ENCODE results near the gene SURF4.
"Not testable (repeated sequence)": the region's sequence is repeated elsewhere in the genome, so short reads cannot be mapped to it uniquely, and the experiment has no call there.

The SURF4 gene

GRCh38 chr9:133327834-133328484, 47.9 kb downstream of the SURF4 start:
- Histone ChIP-seq H3K9ac (ENCODE audit: low read length) (no peak overlapping the region), H3K4me2 (ENCODE audit: low read depth, low read length) (no peak overlapping the region), H3F3A (ENCODE audit: insufficient read depth, low read length) (no peaks in the 10 kb centered on the region), H3K9me2 (replicated peaks; ENCODE audit: insufficient read depth, low read length) (no peaks in the 10 kb centered on the region), H3K4me3 (ENCODE audit: low read length) (no peak overlapping the region), H3K27ac (ENCODE audit: low read length) (no peak overlapping the region), H3K9me3 (replicated peaks; ENCODE audit: insufficient read depth, low read length) (no peaks in the 10 kb centered on the region), H3K79me2 (ENCODE audit: low read length) (no peaks in the 10 kb centered on the region), H4K20me1 (ENCODE audit: insufficient read depth, low read length) (no peaks in the 10 kb centered on the region), H2AFZ (ENCODE audit: low read length) (no peak overlapping the region), H3K27me3 (replicated peaks; ENCODE audit: insufficient read depth, low read length) (peaks cover 47% of the 10 kb centered on the region), H3K36me3 (replicated peaks; ENCODE audit: insufficient read depth, low read length) (peaks cover 5% of the 10 kb centered on the region; the same call in 1 of the 2 replicates), H3K4me1 (ENCODE audit: low read length) (no peaks in the 10 kb centered on the region)
- DNase-seq = no peak
- no peak for TF ChIP-seq EZH2phosphoT487 (IDR thresholded peaks at IDR 0.05; ENCODE audit: low read length)
- no peak for TF ChIP-seq CTCF (IDR thresholded peaks at IDR 0.05; ENCODE audit: low read length)
- TF ChIP-seq EZH2 (optimal IDR thresholded peaks at IDR 0.05; ENCODE audit: low read depth, low read length) = no peak

DNA sequence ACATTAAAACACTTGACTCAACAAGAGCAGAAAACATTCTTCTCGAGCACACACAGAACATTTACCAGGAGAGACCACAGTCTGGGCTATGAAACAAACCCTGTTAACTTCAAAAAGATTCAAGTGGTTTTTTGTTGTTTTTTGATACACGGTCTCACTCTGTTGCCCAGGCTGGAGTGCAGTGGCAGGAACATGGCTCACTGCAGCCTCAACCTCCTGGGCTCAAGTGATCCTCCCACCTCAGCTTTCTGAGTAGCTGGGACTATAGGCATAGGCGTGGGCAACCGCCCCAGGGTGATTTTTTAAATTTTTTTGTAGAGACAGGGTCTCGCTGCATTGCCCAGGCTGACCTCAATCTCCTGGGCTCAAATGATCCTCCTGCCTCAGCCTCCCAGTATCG, 48.8 kb downstream of the SURF4 start:
- H3K79me2 ChIP-seq (ENCODE audit: low read length); H3K36me3 ChIP-seq (replicated peaks; ENCODE audit: insufficient read depth, low read length); DNase-seq; H3K9ac ChIP-seq (ENCODE audit: low read length); H3K4me1 ChIP-seq (ENCODE audit: low read length); H3K9me3 ChIP-seq (replicated peaks; ENCODE audit: insufficient read depth, low read length); H3K4me2 ChIP-seq (ENCODE audit: low read depth, low read length); H4K20me1 ChIP-seq (ENCODE audit: insufficient read depth, low read length); H3K4me3 ChIP-seq (ENCODE audit: low read length); H2AFZ ChIP-seq (ENCODE audit: low read length); H3K9me2 ChIP-seq (replicated peaks; ENCODE audit: insufficient read depth, low read length); H3F3A ChIP-seq (ENCODE audit: insufficient read depth, low read length); H3K27ac ChIP-seq (ENCODE audit: low read length): not testable (repeated sequence)
- H3K27me3 ChIP-seq (replicated peaks; ENCODE audit: insufficient read depth, low read length) = peaks cover 55% of the 10 kb centered on the region

DNA sequence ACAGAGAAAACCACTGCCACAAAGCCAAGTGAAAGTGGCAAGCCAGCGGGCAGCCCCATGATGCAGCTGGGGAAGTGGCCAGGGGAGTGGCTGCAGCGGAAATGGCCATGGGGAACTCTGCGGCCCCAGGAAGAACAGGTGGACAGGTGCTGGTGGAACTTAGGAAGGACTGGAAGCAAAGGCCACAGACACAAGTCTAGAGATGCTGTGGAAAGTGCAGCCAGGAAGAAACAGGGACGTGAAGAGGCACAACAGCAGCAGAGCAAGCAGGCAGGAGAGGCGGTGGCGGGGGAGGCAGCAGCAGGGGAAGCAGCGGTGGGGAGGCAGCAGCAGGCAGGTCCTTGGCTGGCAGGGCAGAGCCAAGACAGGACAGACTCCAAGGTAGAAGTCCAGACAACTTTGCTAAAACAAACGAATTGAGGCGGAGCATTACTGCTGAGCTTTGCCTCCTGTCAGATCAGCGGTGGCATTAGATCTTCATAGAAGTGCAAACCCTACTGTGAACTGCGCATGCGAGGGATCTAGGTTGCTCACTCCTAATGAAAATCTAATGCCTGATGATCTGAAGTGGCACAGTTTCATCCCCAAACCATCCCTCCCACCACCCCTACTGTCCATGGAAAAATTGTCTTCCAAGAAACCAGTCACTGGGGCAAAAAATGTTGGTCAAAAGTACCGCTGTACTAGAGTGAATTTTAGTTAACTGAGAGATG, 51.7 kb downstream of the SURF4 start:
- no peak overlapping the region for H3K9ac ChIP-seq (ENCODE audit: low read length)
- H3K79me2 ChIP-seq (ENCODE audit: low read length) = no peaks in the 10 kb centered on the region
- H3K27ac ChIP-seq (ENCODE audit: low read length) = no peak overlapping the region
- H3F3A ChIP-seq (ENCODE audit: insufficient read depth, low read length) = no peaks in the 10 kb centered on the region
- peaks cover 83% of the 10 kb centered on the region for H3K27me3 ChIP-seq (replicated peaks; ENCODE audit: insufficient read depth, low read length)
- no peak overlapping the region for H3K4me2 ChIP-seq (ENCODE audit: low read depth, low read length)
- H4K20me1 ChIP-seq (ENCODE audit: insufficient read depth, low read length) = no peaks in the 10 kb centered on the region
- no peak for TF ChIP-seq EZH2 (optimal IDR thresholded peaks at IDR 0.05; ENCODE audit: low read depth, low read length)
- no peak for TF ChIP-seq EZH2phosphoT487 (IDR thresholded peaks at IDR 0.05; ENCODE audit: low read length)
- no peak for TF ChIP-seq CTCF (IDR thresholded peaks at IDR 0.05; ENCODE audit: low read length)
- no peaks in the 10 kb centered on the region for H3K4me1 ChIP-seq (ENCODE audit: low read length)
- H3K9me3 ChIP-seq (replicated peaks; ENCODE audit: insufficient read depth, low read length) = no peaks in the 10 kb centered on the region
- no peak overlapping the region for H3K4me3 ChIP-seq (ENCODE audit: low read length)
- H3K9me2 ChIP-seq (replicated peaks; ENCODE audit: insufficient read depth, low read length) = no peaks in the 10 kb centered on the region
- no peak for DNase-seq
- no peak overlapping the region for H2AFZ ChIP-seq (ENCODE audit: low read length)
- H3K36me3 ChIP-seq (replicated peaks; ENCODE audit: insufficient read depth, low read length) = no peaks in the 10 kb centered on the region

DNA sequence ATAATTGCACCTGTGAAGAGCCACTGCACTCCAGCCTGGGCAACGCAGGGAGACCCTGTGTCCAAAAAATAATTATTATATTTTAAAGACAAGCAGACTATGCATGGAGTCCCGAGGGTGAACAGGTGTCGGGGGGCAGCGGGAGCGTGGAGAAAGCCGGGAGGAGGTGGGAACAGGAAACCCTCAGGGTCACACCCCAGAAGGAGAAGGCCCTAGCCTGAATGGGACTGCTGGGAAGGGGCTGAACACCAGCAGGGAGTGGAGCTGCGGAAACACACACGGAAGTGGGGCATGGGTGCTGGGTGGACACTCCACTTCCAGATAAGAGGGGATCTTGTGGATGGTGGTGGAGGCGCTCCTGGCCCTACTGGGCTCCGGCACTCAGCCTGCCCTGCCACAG, 52.6 kb downstream of the SURF4 start:
- Histone ChIP-seq H3F3A (ENCODE audit: insufficient read depth, low read length) (no peaks in the 10 kb centered on the region), H3K27ac (ENCODE audit: low read length) (no peak overlapping the region), H3K79me2 (ENCODE audit: low read length) (no peaks in the 10 kb centered on the region), H3K9me3 (replicated peaks; ENCODE audit: insufficient read depth, low read length) (no peaks in the 10 kb centered on the region), H3K4me3 (ENCODE audit: low read length) (no peak overlapping the region), H3K9me2 (replicated peaks; ENCODE audit: insufficient read depth, low read length) (no peaks in the 10 kb centered on the region), H3K36me3 (replicated peaks; ENCODE audit: insufficient read depth, low read length) (no peaks in the 10 kb centered on the region), H3K27me3 (replicated peaks; ENCODE audit: insufficient read depth, low read length) (peaks cover 90% of the 10 kb centered on the region), H4K20me1 (ENCODE audit: insufficient read depth, low read length) (no peaks in the 10 kb centered on the region), H2AFZ (ENCODE audit: low read length) (no peak overlapping the region), H3K4me1 (ENCODE audit: low read length) (no peaks in the 10 kb centered on the region), H3K4me2 (ENCODE audit: low read depth, low read length) (no peak overlapping the region), H3K9ac (ENCODE audit: low read length) (no peak overlapping the region)
- DNase-seq = no peak
- TF ChIP-seq CTCF (IDR thresholded peaks at IDR 0.05; ENCODE audit: low read length) (no peak), EZH2 (optimal IDR thresholded peaks at IDR 0.05; ENCODE audit: low read depth, low read length) (no peak), EZH2phosphoT487 (IDR thresholded peaks at IDR 0.05; ENCODE audit: low read length) (no peak)

Measured in MM.1S (cell line).